ENCODE data around the gene ETFB.
"Not testable (repeated sequence)": the region's sequence is repeated elsewhere in the genome, so short reads cannot be mapped to it uniquely, and the experiment has no call there.

ETFB gene

GRCh38 chr19:51399231-51399630, 33.0 kb upstream of the ETFB start:
- Mint-ChIP-seq H3K27ac (no peak overlapping the region), H3K9me3 (peaks cover 44% of the 10 kb centered on the region), H3K4me3 (no peak overlapping the region), H3K4me1 (peaks cover 28% of the 10 kb centered on the region), H3K36me3 (ENCODE audit: low read depth) (peaks cover 38% of the 10 kb centered on the region), H3K27me3 (ENCODE audit: low read depth, poor library complexity) (peaks cover 6% of the 10 kb centered on the region)
- no peak for DNase-seq
- no peak for TF ChIP-seq CTCF (IDR thresholded peaks at IDR 0.05)

GRCh38 chr19:51398096-51398704, 32.0 kb upstream of the ETFB start:
- Mint-ChIP-seq H3K27me3 (ENCODE audit: low read depth, poor library complexity) (peaks cover 6% of the 10 kb centered on the region), H3K9me3 (peaks cover 34% of the 10 kb centered on the region), H3K36me3 (ENCODE audit: low read depth) (peaks cover 31% of the 10 kb centered on the region), H3K4me1 (peaks cover 34% of the 10 kb centered on the region), H3K4me3 (no peak overlapping the region), H3K27ac (peak overlapping the region; percentile 46)
- peak; percentile 43 for TF ChIP-seq CTCF (IDR thresholded peaks at IDR 0.05)
- no peak for DNase-seq

GRCh38 chr19:51397453-51397852, 31.3 kb upstream of the ETFB start:
- not testable (repeated sequence) for H3K27ac Mint-ChIP-seq; DNase-seq; H3K27me3 Mint-ChIP-seq (ENCODE audit: low read depth, poor library complexity); H3K4me3 Mint-ChIP-seq
- peaks cover 27% of the 10 kb centered on the region for H3K9me3 Mint-ChIP-seq
- peaks cover 34% of the 10 kb centered on the region for H3K4me1 Mint-ChIP-seq
- H3K36me3 Mint-ChIP-seq (ENCODE audit: low read depth): peaks cover 23% of the 10 kb centered on the region

- no peak overlapping the region for H3K27ac Mint-ChIP-seq
- H3K4me1 Mint-ChIP-seq: peaks cover 36% of the 10 kb centered on the region
- peaks cover 14% of the 10 kb centered on the region for H3K9me3 Mint-ChIP-seq
- DNase-seq: no peak
- TF ChIP-seq CTCF (IDR thresholded peaks at IDR 0.05): no peak
- peaks cover 14% of the 10 kb centered on the region for H3K36me3 Mint-ChIP-seq (ENCODE audit: low read depth)
- peak overlapping the region; percentile 52 for H3K4me3 Mint-ChIP-seq
- H3K27me3 Mint-ChIP-seq (ENCODE audit: low read depth, poor library complexity): peaks cover 3% of the 10 kb centered on the region
These were observed 30.0 kb upstream of the ETFB start for GRCh38 chr19:51396175-51396574.

- Mint-ChIP-seq H3K4me1 (peaks cover 53% of the 10 kb centered on the region), H3K4me3 (peak overlapping the region; percentile 91), H3K27me3 (ENCODE audit: low read depth, poor library complexity) (peaks cover 3% of the 10 kb centered on the region), H3K9me3 (no peaks in the 10 kb centered on the region), H3K36me3 (ENCODE audit: low read depth) (no peaks in the 10 kb centered on the region), H3K27ac (peak overlapping the region; percentile 95)
- no peak for TF ChIP-seq CTCF (IDR thresholded peaks at IDR 0.05)
- peak; percentile 94 for DNase-seq
These were observed 28.1 kb upstream of the ETFB start for GRCh38 chr19:51394050-51394836.

GRCh38 chr19:51392701-51393100, 26.5 kb upstream of the ETFB start:
- Mint-ChIP-seq H3K9me3 (no peaks in the 10 kb centered on the region), H3K36me3 (ENCODE audit: low read depth) (no peaks in the 10 kb centered on the region), H3K27me3 (ENCODE audit: low read depth, poor library complexity) (peaks cover 3% of the 10 kb centered on the region), H3K4me1 (peaks cover 59% of the 10 kb centered on the region), H3K4me3 (peak overlapping the region; percentile 28), H3K27ac (no peak overlapping the region)
- TF ChIP-seq CTCF (IDR thresholded peaks at IDR 0.05): no peak
- DNase-seq: no peak
